ENCODE results near the gene LINC00632. TPM values are rescaled to one million over a fixed set of nuclear protein-coding genes. Genes with fewer than 3 reads are reported as not detected.

The LINC00632 gene
- total and polyA plus RNA-seq, 9 donors, result 1.8 to 72.9 (median 21.8) TPM

GRCh38 chrX:140817943-140818342 is 108.4 kb downstream of the LINC00632 start:
- no peak overlapping the region for H3K27ac ChIP-seq
- no peaks in the 10 kb centered on the region for H3K36me3 ChIP-seq
- intact Hi-C loops (cut with DNase I), result no loop called here
- WGBS, 3 donors, result 27 to 35% (median 33%) methylated on average over 6 of the region's 6 CpGs
- no peak overlapping the region for H3K4me3 ChIP-seq
- H3K27me3 ChIP-seq, result no peaks in the 10 kb centered on the region
- no peak for DNase-seq
- H3K9me3 ChIP-seq, result no peaks in the 10 kb centered on the region
- H3K4me1 ChIP-seq (ENCODE audit: insufficient read depth), result no peaks in the 10 kb centered on the region
- no peak for TF ChIP-seq POLR2A (IDR thresholded peaks at IDR 0.05)
- TF ChIP-seq EP300 (IDR thresholded peaks at IDR 0.05), result no peak
- no peak for TF ChIP-seq CTCF (IDR thresholded peaks at IDR 0.05)

GRCh38 chrX:140821280-140821679 is 111.7 kb downstream of the LINC00632 start:
- no peaks in the 10 kb centered on the region for H3K9me3 ChIP-seq
- no peak overlapping the region for H3K4me3 ChIP-seq
- 43 to 54% (median 46%) methylated on average over 3 of the region's 3 CpGs for WGBS, 3 donors
- no peak overlapping the region for H3K27ac ChIP-seq
- H3K36me3 ChIP-seq, result no peaks in the 10 kb centered on the region
- no peak for TF ChIP-seq CTCF (IDR thresholded peaks at IDR 0.05)
- no peak for TF ChIP-seq POLR2A (IDR thresholded peaks at IDR 0.05)
- TF ChIP-seq EP300 (IDR thresholded peaks at IDR 0.05), result no peak
- no peaks in the 10 kb centered on the region for H3K4me1 ChIP-seq (ENCODE audit: insufficient read depth)
- no peak for DNase-seq
- intact Hi-C loops (cut with DNase I), result no loop called here
- no peaks in the 10 kb centered on the region for H3K27me3 ChIP-seq

GRCh38 chrX:140822184-140822583 is 112.6 kb downstream of the LINC00632 start:
- 31 to 59% (median 41%) methylated on average over 1 of the region's 1 CpG for WGBS, 3 donors
- Histone ChIP-seq H3K4me1 (ENCODE audit: insufficient read depth) (no peaks in the 10 kb centered on the region), H3K4me3 (no peak overlapping the region), H3K27ac (no peak overlapping the region), H3K27me3 (no peaks in the 10 kb centered on the region), H3K36me3 (no peaks in the 10 kb centered on the region), H3K9me3 (no peaks in the 10 kb centered on the region)
- TF ChIP-seq POLR2A (IDR thresholded peaks at IDR 0.05) (no peak), CTCF (IDR thresholded peaks at IDR 0.05) (no peak), EP300 (IDR thresholded peaks at IDR 0.05) (no peak)
- intact Hi-C loops (cut with DNase I), result no loop called here
- DNase-seq, result no peak

DNA sequence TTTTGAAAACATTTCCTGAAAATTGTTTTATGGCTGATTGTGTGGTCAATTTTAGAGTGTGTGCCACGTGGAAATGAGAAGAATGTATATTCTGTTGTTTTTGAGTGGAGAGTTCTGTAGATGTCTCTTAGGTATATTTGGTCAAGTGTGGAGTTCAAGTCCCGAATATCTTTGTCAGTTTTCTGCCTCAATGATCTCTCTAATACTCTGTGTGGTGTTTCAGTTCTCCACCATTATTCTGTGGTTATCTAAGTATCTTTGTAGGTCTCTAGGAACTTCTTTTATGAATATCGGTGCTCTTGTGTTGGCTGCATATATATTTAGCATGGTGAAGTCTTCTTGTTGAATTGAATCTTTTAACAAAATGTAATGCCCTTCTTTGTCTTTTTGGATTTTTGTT is 113.3 kb downstream of the LINC00632 start:
- WGBS, 3 donors, result 48 to 54% (median 54%) methylated on average over 3 of the region's 3 CpGs
- Histone ChIP-seq H3K9me3 (no peaks in the 10 kb centered on the region), H3K27ac (no peak overlapping the region), H3K4me1 (ENCODE audit: insufficient read depth) (no peaks in the 10 kb centered on the region), H3K4me3 (no peak overlapping the region), H3K27me3 (no peaks in the 10 kb centered on the region), H3K36me3 (no peaks in the 10 kb centered on the region)
- no peak for DNase-seq
- no peak for TF ChIP-seq EP300 (IDR thresholded peaks at IDR 0.05)
- TF ChIP-seq CTCF (IDR thresholded peaks at IDR 0.05), result no peak
- TF ChIP-seq POLR2A (IDR thresholded peaks at IDR 0.05), result no peak
- intact Hi-C loops (cut with DNase I), result no loop called here

- no peak for DNase-seq
- Histone ChIP-seq H3K4me1 (ENCODE audit: insufficient read depth) (no peaks in the 10 kb centered on the region), H3K27ac (no peak overlapping the region), H3K9me3 (no peaks in the 10 kb centered on the region), H3K36me3 (no peaks in the 10 kb centered on the region), H3K27me3 (no peaks in the 10 kb centered on the region), H3K4me3 (no peak overlapping the region)
- whole genome bisulfite sequencing, 3 donors, result 73 to 81% (median 75%) methylated on average over 2 of the region's 2 CpGs
- intact Hi-C loops (cut with DNase I), result no loop called here
- no peak for TF ChIP-seq POLR2A (IDR thresholded peaks at IDR 0.05)
- TF ChIP-seq CTCF (IDR thresholded peaks at IDR 0.05), result no peak
- TF ChIP-seq EP300 (IDR thresholded peaks at IDR 0.05), result no peak
Observed at GRCh38 chrX:140836874-140837273, 127.3 kb downstream of the LINC00632 start.
